Ovary (tissue), 3 donors: ENCODE results near the gene FBN3.

Source experiments
- CTCF ChIP-seq, 3 donors: fragments of 450-650 bp in 2 of 3; fragments of 200-600 bp in 1 of 3; IDR thresholded peaks; one replicate each; pipeline versions ENCODE4 v1.5.1 to v1.8.0; 2016 to 2022; ENCODE audit warnings: antibody characterized with exemption in 3 of 3, mild to moderate bottlenecking in 1 of 3
- EP300 ChIP-seq: sonication (generic); formaldehyde crosslinking; IDR thresholded peaks from one replicate; pipeline ENCODE4 v1.6.1; 2017; ENCODE audit warnings: antibody characterized with exemption
- POLR2A ChIP-seq: fragments of 450-650 bp; IDR thresholded peaks from one replicate; pipeline ENCODE4 v1.6.1; 2017; ENCODE audit warnings: antibody characterized with exemption, mild to moderate bottlenecking, moderate library complexity
- donor health status: DM: no; HTN: no; CAD: no.

- no peak for TF ChIP-seq CTCF (IDR thresholded peaks at IDR 0.05)
- no peak for TF ChIP-seq EP300
- no peak for TF ChIP-seq POLR2A
Measured at GRCh38 chr19:8132858-8133458, 16.4 kb downstream of the FBN3 start.
